BE2C (cell line): ENCODE results near the gene ZBP1.

Source experiments
- DNase-seq: peaks from one replicate; pipeline ENCODE4 v3.0.0-alpha.2; 2020
- H3K27me3 ChIP-seq: fragments of 250-450 bp; sonication (Bioruptor Pico); 2 replicates; pipeline ENCODE4 v1.5.1; 2020; ENCODE audit warnings: mild to moderate bottlenecking
- H3K36me3 ChIP-seq: fragments of 250-450 bp; sonication (Bioruptor Pico); 2 replicates; pipeline ENCODE4 v1.5.1; 2020; ENCODE audit warnings: mild to moderate bottlenecking
- H3K4me1 ChIP-seq: fragments of 250-450 bp; sonication (Bioruptor Pico); 2 replicates; pipeline ENCODE4 v1.5.1; 2020
- H3K4me3 ChIP-seq: 2 replicates; pipeline ENCODE4 v1.5.1; 2011; ENCODE audit warnings: low read depth, low read length
- H3K9me3 ChIP-seq: fragments of 250-450 bp; sonication (Bioruptor Pico); 2 replicates; pipeline ENCODE4 v1.5.1; 2020
- TF ChIP-seq, protein P1 (sequence below): IDR thresholded peaks from 2 replicates; pipeline ENCODE4 v1.5.1; 2012; ENCODE audit warnings: mild to moderate bottlenecking, low read depth, low read length

The ZBP1 gene

DNA sequence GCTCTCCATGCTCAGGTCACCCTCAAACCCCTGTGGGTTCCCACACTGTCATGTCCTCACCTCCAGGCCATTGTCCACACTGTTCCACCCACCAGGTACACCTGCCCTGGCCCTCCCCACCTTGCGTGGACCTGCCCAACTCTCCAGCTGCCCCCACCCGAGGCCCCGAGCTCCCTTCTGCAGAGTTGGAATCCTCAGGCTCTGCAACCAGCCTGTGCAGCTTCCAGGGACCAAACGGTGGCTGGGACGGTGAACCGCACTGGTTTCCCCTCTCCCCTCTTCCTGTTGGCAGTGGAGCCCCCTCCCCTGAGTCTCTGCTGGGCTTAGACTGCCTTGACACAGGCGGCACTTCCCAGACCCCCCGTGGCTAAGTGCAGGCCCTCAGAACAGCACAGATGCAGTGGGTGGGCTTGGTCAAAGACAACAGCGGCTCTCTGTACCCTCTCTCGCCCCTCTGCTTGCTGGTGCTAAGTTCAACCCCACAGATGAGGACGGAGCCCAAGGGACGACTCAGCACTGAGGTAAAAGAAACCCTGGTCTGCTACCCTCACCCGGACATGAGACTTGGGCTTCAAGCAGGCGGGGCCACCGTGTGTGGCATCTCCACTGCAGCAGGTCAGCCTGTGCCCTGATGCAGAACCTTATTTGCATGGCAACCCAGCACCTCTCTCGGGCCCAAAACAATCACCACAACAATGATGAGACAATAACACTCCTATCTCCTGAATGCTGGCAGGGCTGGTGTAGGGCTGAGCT, 11.0 kb downstream of the ZBP1 start:
- H3K27me3 ChIP-seq = peaks cover 8% of the 10 kb centered on the region
- H3K9me3 ChIP-seq = no peaks in the 10 kb centered on the region
- no peak overlapping the region for H3K4me3 ChIP-seq
- H3K4me1 ChIP-seq = no peaks in the 10 kb centered on the region
- DNase-seq = no peak
- TF ChIP-seq, protein P1, sequence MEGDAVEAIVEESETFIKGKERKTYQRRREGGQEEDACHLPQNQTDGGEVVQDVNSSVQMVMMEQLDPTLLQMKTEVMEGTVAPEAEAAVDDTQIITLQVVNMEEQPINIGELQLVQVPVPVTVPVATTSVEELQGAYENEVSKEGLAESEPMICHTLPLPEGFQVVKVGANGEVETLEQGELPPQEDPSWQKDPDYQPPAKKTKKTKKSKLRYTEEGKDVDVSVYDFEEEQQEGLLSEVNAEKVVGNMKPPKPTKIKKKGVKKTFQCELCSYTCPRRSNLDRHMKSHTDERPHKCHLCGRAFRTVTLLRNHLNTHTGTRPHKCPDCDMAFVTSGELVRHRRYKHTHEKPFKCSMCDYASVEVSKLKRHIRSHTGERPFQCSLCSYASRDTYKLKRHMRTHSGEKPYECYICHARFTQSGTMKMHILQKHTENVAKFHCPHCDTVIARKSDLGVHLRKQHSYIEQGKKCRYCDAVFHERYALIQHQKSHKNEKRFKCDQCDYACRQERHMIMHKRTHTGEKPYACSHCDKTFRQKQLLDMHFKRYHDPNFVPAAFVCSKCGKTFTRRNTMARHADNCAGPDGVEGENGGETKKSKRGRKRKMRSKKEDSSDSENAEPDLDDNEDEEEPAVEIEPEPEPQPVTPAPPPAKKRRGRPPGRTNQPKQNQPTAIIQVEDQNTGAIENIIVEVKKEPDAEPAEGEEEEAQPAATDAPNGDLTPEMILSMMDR = no peak
- H3K36me3 ChIP-seq = no peaks in the 10 kb centered on the region

- H3K9me3 ChIP-seq = no peaks in the 10 kb centered on the region
- TF ChIP-seq, protein P1 = no peak
- no peaks in the 10 kb centered on the region for H3K36me3 ChIP-seq
- peaks cover 8% of the 10 kb centered on the region for H3K27me3 ChIP-seq
- no peak for DNase-seq
- H3K4me1 ChIP-seq = no peaks in the 10 kb centered on the region
- no peak overlapping the region for H3K4me3 ChIP-seq
These were observed 11.7 kb downstream of the ZBP1 start for GRCh38 chr20:57608516-57608915.

GRCh38 chr20:57605878-57606277, 14.3 kb downstream of the ZBP1 start:
- H3K27me3 ChIP-seq = peaks cover 8% of the 10 kb centered on the region
- no peaks in the 10 kb centered on the region for H3K9me3 ChIP-seq
- no peak overlapping the region for H3K4me3 ChIP-seq
- no peaks in the 10 kb centered on the region for H3K4me1 ChIP-seq
- DNase-seq = no peak
- TF ChIP-seq, protein P1 = no peak
- no peaks in the 10 kb centered on the region for H3K36me3 ChIP-seq

- H3K4me3 ChIP-seq = no peak overlapping the region
- no peaks in the 10 kb centered on the region for H3K9me3 ChIP-seq
- no peak for DNase-seq
- TF ChIP-seq, protein P1 = no peak
- H3K27me3 ChIP-seq = peaks cover 8% of the 10 kb centered on the region
- H3K4me1 ChIP-seq = no peaks in the 10 kb centered on the region
- H3K36me3 ChIP-seq = no peaks in the 10 kb centered on the region
These were observed 15.2 kb downstream of the ZBP1 start for GRCh38 chr20:57605045-57605444.

DNA sequence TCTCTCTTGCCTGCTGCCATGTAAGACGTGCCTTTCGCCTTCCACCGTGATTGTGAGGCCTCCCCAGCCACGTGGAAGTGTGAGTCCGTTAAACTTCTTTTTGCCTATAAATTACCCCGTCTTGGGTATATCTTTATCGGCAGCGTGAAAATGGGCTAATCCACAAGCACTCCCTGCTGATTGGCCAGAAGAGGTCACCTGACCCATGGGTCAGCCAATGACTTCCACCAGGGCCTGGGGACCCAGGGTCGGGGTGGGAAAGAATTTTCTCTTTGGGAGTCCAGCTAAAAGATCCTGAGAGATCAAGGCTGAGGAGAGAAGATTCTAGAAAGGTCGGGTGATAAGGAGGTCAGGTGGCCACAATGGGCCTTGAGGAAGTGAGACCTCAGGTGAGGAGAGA, 17.1 kb downstream of the ZBP1 start:
- Histone ChIP-seq H3K27me3 (peaks cover 4% of the 10 kb centered on the region; the same call in 1 of the 2 replicates), H3K9me3 (no peaks in the 10 kb centered on the region), H3K36me3 (no peaks in the 10 kb centered on the region), H3K4me3 (no peak overlapping the region), H3K4me1 (no peaks in the 10 kb centered on the region)
- TF ChIP-seq, protein P1 = no peak
- DNase-seq = no peak

- H3K4me1 ChIP-seq = no peaks in the 10 kb centered on the region
- TF ChIP-seq, protein P1 = no peak
- no peaks in the 10 kb centered on the region for H3K9me3 ChIP-seq
- no peaks in the 10 kb centered on the region for H3K27me3 ChIP-seq
- no peaks in the 10 kb centered on the region for H3K36me3 ChIP-seq
- no peak overlapping the region for H3K4me3 ChIP-seq
- no peak for DNase-seq
These were observed 18.5 kb downstream of the ZBP1 start for GRCh38 chr20:57601737-57602136.
